ENCODE data around the gene POU2F2.
A peak's percentile ranks its signal among the peaks of the same experiment; 100 is the strongest.

Gene POU2F2

GRCh38 chr19:42079886-42080763 is 52.1 kb downstream of the POU2F2 start:
- no peak for DNase-seq (ENCODE audit: low spot score)

- DNase-seq (ENCODE audit: low spot score): no peak
These were observed 53.0 kb downstream of the POU2F2 start for GRCh38 chr19:42079276-42079669.

GRCh38 chr19:42078538-42079275 is 53.5 kb downstream of the POU2F2 start:
- DNase-seq (ENCODE audit: low spot score): no peak

- DNase-seq (ENCODE audit: low spot score): no peak
These were observed 54.2 kb downstream of the POU2F2 start for GRCh38 chr19:42078058-42078457.

GRCh38 chr19:42076380-42076944 is 55.8 kb downstream of the POU2F2 start:
- no peak for DNase-seq (ENCODE audit: low spot score)

- DNase-seq (ENCODE audit: low spot score): peak; percentile 99
These were observed 56.4 kb downstream of the POU2F2 start, which contains the start of gene ZNF574 for GRCh38 chr19:42075616-42076379. ZNF574 (plus strand) TSS chr19:42076166; CDS start chr19:42078607, 2,441 bp downstream.

GRCh38 chr19:42075364-42075615 is 57.0 kb downstream of the POU2F2 start:
- no peak for DNase-seq (ENCODE audit: low spot score)

GRCh38 chr19:42074513-42075363 is 57.5 kb downstream of the POU2F2 start:
- DNase-seq (ENCODE audit: low spot score): peak; percentile 42

- DNase-seq (ENCODE audit: low spot score): no peak
These were observed 61.0 kb downstream of the POU2F2 start for GRCh38 chr19:42071247-42071646.

- no peak for DNase-seq (ENCODE audit: low spot score)
These were observed 62.5 kb downstream of the POU2F2 start, which contains the start of gene GRIK5 for GRCh38 chr19:42069619-42070351. GRIK5 (minus strand) TSS chr19:42070206; CDS start chr19:42065770, 4,436 bp downstream.

GRCh38 chr19:42068756-42069571 is 63.3 kb downstream of the POU2F2 start:
- DNase-seq (ENCODE audit: low spot score): no peak

- no peak for DNase-seq (ENCODE audit: low spot score)
These were observed 63.9 kb downstream of the POU2F2 start for GRCh38 chr19:42068361-42068755.

GRCh38 chr19:42067315-42067888 is 64.8 kb downstream of the POU2F2 start:
- DNase-seq (ENCODE audit: low spot score): no peak

- DNase-seq (ENCODE audit: low spot score): peak; percentile 50
These were observed 66.0 kb downstream of the POU2F2 start for GRCh38 chr19:42066075-42066754.

- no peak for DNase-seq (ENCODE audit: low spot score)
These were observed 66.7 kb downstream of the POU2F2 start for GRCh38 chr19:42065511-42065910.

GRCh38 chr19:42065051-42065450 is 67.2 kb downstream of the POU2F2 start:
- DNase-seq (ENCODE audit: low spot score): no peak

- no peak for DNase-seq (ENCODE audit: low spot score)
These were observed 67.8 kb downstream of the POU2F2 start for GRCh38 chr19:42064432-42064831.

- no peak for DNase-seq (ENCODE audit: low spot score)
These were observed 69.9 kb downstream of the POU2F2 start for GRCh38 chr19:42062381-42062780.

- no peak for DNase-seq (ENCODE audit: low spot score)
These were observed 72.1 kb downstream of the POU2F2 start for GRCh38 chr19:42060117-42060516.

All from AG08396 (cell line).